NT2/D1 (cell line): Measurements from ENCODE around the gene POU6F1.
"Not testable (repeated sequence)": the region's sequence is repeated elsewhere in the genome, so short reads cannot be mapped to it uniquely, and the experiment has no call there.

Source experiments
- DNase-seq: peaks from one replicate; pipeline ENCODE4 v3.0.0-alpha.2; 2011; ENCODE audit warnings: low read depth, low spot score
- H3K27me3 ChIP-seq: 2 replicates; pipeline ENCODE4 v1.6.0; 2011; ENCODE audit warnings: mild to moderate bottlenecking; ENCODE audit not compliant: insufficient read length, insufficient read depth
- H3K36me3 ChIP-seq: 2 replicates; pipeline ENCODE4 v1.6.1; 2011; ENCODE audit warnings: mild to moderate bottlenecking, low read length, mixed read lengths; ENCODE audit not compliant: insufficient read depth, insufficient read length
- H3K4me1 ChIP-seq: 2 replicates; pipeline ENCODE4 v1.5.1; 2011; ENCODE audit not compliant: insufficient read depth, insufficient read length
- H3K4me3 ChIP-seq: 2 replicates; pipeline ENCODE4 v1.5.1; 2011; ENCODE audit warnings: low read depth; ENCODE audit not compliant: insufficient read length
- H3K9ac ChIP-seq: 2 replicates; pipeline ENCODE4 v1.6.0; 2011; ENCODE audit warnings: low read depth; ENCODE audit not compliant: insufficient read length
- H3K9me3 ChIP-seq: 2 replicates; pipeline ENCODE4 v1.5.1; 2011; ENCODE audit warnings: mild to moderate bottlenecking, low read length; ENCODE audit not compliant: insufficient read depth
- SUZ12 ChIP-seq: IDR thresholded peaks from 2 replicates; pipeline ENCODE4 v1.6.1; 2011; ENCODE audit not compliant: insufficient read length, insufficient read depth; ENCODE audit errors: extremely low read depth
- YY1 ChIP-seq: IDR thresholded peaks from 2 replicates; pipeline ENCODE4 v1.6.1; 2011; ENCODE audit not compliant: insufficient read length, insufficient read depth
- ZNF274 ChIP-seq: IDR thresholded peaks from 2 replicates; pipeline ENCODE4 v1.6.1; 2011; ENCODE audit warnings: mild to moderate bottlenecking, low read depth, low read length

POU6F1 gene

GRCh38 chr12:51217968-51218606, at the start of gene POU6F1:
Gene POU6F1, minus strand, starts transcription at chr12:51218062. Its CDS starts 11,226 bp downstream, at chr12:51206836.
- H3K4me3 ChIP-seq: peak within 1 kb of the TSS; percentile 67
- H3K36me3 ChIP-seq: peaks cover 4% of the 10 kb centered on the region
- TF ChIP-seq YY1: no peak
- no peak for TF ChIP-seq ZNF274
- no peak for TF ChIP-seq SUZ12
- H3K27me3 ChIP-seq: no peaks in the 10 kb centered on the region
- DNase-seq: peak; percentile 87
- no peaks in the 10 kb centered on the region for H3K4me1 ChIP-seq
- H3K9me3 ChIP-seq: no peaks in the 10 kb centered on the region
- H3K9ac ChIP-seq: peak within 1 kb of the TSS; percentile 91

GRCh38 chr12:51265024-51265423, 47.2 kb upstream of the POU6F1 start:
- Histone ChIP-seq H3K9me3 (no peaks in the 10 kb centered on the region), H3K4me3 (no peak overlapping the region), H3K36me3 (peaks cover 12% of the 10 kb centered on the region), H3K4me1 (peaks cover 3% of the 10 kb centered on the region), H3K27me3 (no peaks in the 10 kb centered on the region), H3K9ac (no peak overlapping the region)
- TF ChIP-seq SUZ12: no peak
- no peak for TF ChIP-seq YY1
- no peak for TF ChIP-seq ZNF274
- DNase-seq: no peak

DNA sequence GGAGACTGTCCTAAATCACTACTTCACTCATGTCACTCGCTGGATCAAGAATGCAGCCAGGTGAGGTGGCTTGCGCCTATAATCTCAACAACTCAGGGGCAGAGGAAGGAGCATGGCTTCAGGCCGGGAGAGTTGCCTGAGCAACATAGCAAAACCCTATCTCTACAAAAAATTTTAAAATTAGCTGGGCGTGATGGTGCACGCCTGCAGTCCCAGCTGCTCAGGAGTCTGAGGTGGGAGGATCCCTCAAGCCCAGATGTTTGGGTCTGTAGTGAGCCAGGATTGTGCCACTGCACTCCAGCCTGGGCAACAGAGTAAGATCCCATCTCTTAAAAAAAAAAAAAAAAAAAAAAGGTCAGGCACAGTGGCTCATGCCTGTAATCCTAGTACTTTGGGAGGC, 46.4 kb upstream of the POU6F1 start:
- no peak for DNase-seq
- H3K4me1 ChIP-seq: peaks cover 3% of the 10 kb centered on the region

DNA sequence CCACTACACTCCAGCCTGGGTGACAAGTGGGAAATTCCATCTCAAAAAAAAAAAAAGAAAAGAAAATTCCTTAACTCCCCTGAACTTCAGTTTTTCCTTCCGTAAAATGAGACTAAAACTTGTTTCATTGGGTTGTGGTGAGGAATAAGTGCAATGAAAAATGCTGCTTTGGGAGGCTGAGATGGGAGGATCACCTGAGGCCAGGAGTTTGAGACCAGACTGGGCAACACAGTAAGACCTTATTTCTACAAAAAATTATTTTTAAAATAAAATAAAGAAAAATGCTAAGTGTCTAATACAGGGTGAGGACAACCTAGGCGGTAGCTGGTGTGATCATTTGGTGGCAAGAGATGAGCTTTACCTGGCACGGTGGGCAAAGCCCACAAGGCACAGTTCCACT, 45.5 kb upstream of the POU6F1 start:
- H3K4me3 ChIP-seq: no peak overlapping the region

More for the DNA sequence above, 46.4 kb upstream of the POU6F1 start:
- Histone ChIP-seq H3K9ac (no peak overlapping the region), H3K4me3 (no peak overlapping the region), H3K36me3 (peaks cover 12% of the 10 kb centered on the region), H3K9me3 (no peaks in the 10 kb centered on the region), H3K27me3 (no peaks in the 10 kb centered on the region)
- TF ChIP-seq YY1: no peak
- TF ChIP-seq ZNF274: no peak
- no peak for TF ChIP-seq SUZ12

DNA sequence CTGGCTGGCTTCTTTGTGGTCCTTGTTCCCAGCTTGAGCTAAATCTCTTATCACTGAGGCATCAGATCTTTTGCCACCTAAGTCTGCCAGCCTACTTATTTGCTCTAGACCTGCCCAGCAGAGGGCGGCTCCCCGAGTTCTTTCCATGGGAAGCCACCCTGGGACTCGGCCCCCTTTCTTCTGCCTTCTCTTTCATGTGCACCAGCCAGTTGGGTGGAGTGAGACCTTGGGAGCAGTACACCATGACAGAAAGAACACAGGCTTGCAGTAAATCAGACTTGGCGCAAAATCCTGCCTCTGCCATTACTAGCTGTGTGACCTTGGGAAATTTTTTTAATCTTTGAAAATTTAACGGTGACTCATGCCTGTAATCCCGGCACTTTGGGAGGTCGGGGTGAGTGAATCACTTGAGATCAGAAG, 44.9 kb upstream of the POU6F1 start:
- Histone ChIP-seq H3K4me1 (peaks cover 3% of the 10 kb centered on the region), H3K27me3 (no peaks in the 10 kb centered on the region), H3K36me3 (peaks cover 9% of the 10 kb centered on the region), H3K9me3 (no peaks in the 10 kb centered on the region), H3K4me3 (no peak overlapping the region), H3K9ac (no peak overlapping the region)
- DNase-seq: no peak
- TF ChIP-seq SUZ12: no peak
- TF ChIP-seq YY1: no peak
- no peak for TF ChIP-seq ZNF274

More for the DNA sequence above, 45.5 kb upstream of the POU6F1 start:
- Histone ChIP-seq H3K27me3 (no peaks in the 10 kb centered on the region), H3K9ac (no peak overlapping the region), H3K9me3 (no peaks in the 10 kb centered on the region), H3K36me3 (peaks cover 12% of the 10 kb centered on the region), H3K4me1 (peaks cover 3% of the 10 kb centered on the region)
- no peak for DNase-seq
- no peak for TF ChIP-seq YY1
- no peak for TF ChIP-seq ZNF274
- TF ChIP-seq SUZ12: no peak

DNA sequence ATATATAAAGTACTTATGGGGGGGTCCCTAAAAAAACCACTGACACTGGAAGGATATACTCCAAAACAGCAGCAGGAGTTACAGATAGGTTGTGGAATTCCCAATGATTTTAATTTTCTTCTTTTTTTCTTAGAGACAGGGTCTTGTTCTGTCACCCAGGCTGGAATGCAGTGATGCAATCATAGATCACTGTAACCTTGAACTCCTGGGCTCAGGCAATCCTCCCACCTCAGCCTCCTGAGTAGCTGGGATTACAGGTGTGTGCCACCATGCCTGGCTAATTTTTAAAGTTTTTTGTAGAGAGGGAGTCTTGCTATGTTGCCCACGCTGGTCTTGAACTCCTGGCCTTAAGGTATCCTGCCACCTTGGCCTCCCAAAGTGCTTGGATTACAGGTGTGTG, 41.7 kb upstream of the POU6F1 start:
- not testable (repeated sequence) for H3K36me3 ChIP-seq, H3K9me3 ChIP-seq, H3K27me3 ChIP-seq, DNase-seq, H3K9ac ChIP-seq, H3K4me1 ChIP-seq, H3K4me3 ChIP-seq

DNA sequence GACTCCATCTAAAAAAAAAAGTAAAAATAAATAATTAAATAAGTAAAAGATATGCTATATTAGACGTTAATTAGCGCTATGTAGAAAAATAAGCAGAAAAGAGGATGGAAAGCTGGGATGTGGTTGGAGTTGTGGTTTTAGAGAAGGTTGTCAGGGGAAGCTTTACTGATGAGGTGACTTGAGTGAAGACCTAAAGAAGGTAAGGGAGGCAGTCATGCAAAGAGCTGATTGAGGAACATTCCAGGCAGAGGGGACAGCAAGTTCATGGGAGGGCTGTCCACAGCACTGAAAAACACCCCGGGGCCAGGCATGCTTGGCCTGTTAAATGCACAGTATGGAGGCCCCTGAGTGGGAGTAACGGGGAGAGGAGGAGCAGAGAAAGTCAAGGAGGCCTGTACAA, 36.7 kb upstream of the POU6F1 start:
- DNase-seq: no peak
- Histone ChIP-seq H3K27me3 (no peaks in the 10 kb centered on the region), H3K36me3 (peaks cover 16% of the 10 kb centered on the region), H3K9me3 (no peaks in the 10 kb centered on the region), H3K4me1 (peaks cover 3% of the 10 kb centered on the region), H3K9ac (no peak overlapping the region), H3K4me3 (no peak overlapping the region)
- TF ChIP-seq YY1 (no peak), ZNF274 (no peak), SUZ12 (no peak)

DNA sequence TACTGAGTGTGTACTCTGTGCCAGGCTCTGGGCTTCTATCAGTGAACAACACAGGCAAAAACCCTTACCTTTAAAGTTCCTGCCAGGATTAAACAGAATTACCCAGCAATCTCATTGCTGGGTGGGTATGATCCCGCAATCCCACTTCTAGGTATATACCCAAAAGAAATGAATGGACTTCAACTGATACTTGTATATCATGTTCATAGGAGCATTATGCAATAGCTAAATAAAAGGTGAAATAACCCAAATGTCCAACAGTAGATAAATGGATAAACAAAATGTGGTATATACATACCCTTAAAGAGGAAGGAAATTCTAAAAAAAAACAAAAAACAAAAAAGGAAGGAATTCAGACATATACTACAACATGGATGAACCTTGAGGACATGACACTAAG, 35.4 kb upstream of the POU6F1 start:
- H3K4me3 ChIP-seq: no peak overlapping the region
- no peak overlapping the region for H3K9ac ChIP-seq
- H3K4me1 ChIP-seq: peaks cover 3% of the 10 kb centered on the region
- TF ChIP-seq YY1: no peak
- H3K27me3 ChIP-seq: no peaks in the 10 kb centered on the region
- H3K36me3 ChIP-seq: peaks cover 23% of the 10 kb centered on the region
- DNase-seq: no peak
- H3K9me3 ChIP-seq: no peaks in the 10 kb centered on the region
